Neuronal stem cell (in vitro differentiated cells): ENCODE measurements around the gene SAMD4A.

ENCODE experiments used
- DNase-seq: peaks from one replicate; pipeline ENCODE4 v3.0.0-alpha.2; 2013; ENCODE audit warnings: low spot score
- H2AFZ ChIP-seq: one replicate; pipeline ENCODE4 v1.6.1; 2013; ENCODE audit warnings: mild to moderate bottlenecking, low read length, inconsistent platforms
- H2AK5ac ChIP-seq: 2 replicates; pipeline ENCODE4 v1.6.1; 2013; ENCODE audit warnings: low read depth, mild to moderate bottlenecking, inconsistent platforms, low read length, moderate library complexity, mixed read lengths
- H2BK120ac ChIP-seq: 2 replicates; pipeline ENCODE4 v1.6.1; 2013; ENCODE audit warnings: low read depth, mild to moderate bottlenecking, inconsistent platforms, low read length, moderate library complexity, mixed read lengths
- H2BK12ac ChIP-seq: one replicate; pipeline ENCODE4 v1.6.1; 2013; ENCODE audit warnings: low read length, inconsistent platforms
- H2BK15ac ChIP-seq: 2 replicates; pipeline ENCODE4 v1.6.1; 2013; ENCODE audit warnings: mild to moderate bottlenecking, low read length, inconsistent platforms, mixed read lengths
- H2BK5ac ChIP-seq: one replicate; pipeline ENCODE4 v1.6.1; 2013; ENCODE audit warnings: inconsistent platforms, mild to moderate bottlenecking, low read length, moderate library complexity
- H3K14ac ChIP-seq: one replicate; pipeline ENCODE4 v1.6.1; 2013; ENCODE audit warnings: low read length, inconsistent platforms
- H3K18ac ChIP-seq: 2 replicates; pipeline ENCODE4 v1.6.1; 2013; ENCODE audit warnings: low read length, inconsistent platforms
- H3K23ac ChIP-seq: 2 replicates; pipeline ENCODE4 v1.6.1; 2013; ENCODE audit warnings: low read depth, mild to moderate bottlenecking, mixed read lengths, low read length, inconsistent platforms; ENCODE audit not compliant: poor library complexity
- H3K27ac ChIP-seq: replicated peaks from 3 replicates; pipeline ENCODE4 v1.5.1; 2013; ENCODE audit warnings: low read length, inconsistent platforms
- H3K27me3 ChIP-seq, 3 experiments: 2 replicates each; pipeline ENCODE4 v1.6.1; 2013; ENCODE audit warnings: low read length in 3 of 3, mild to moderate bottlenecking in 2 of 3, inconsistent platforms in 1 of 3, low read depth in 1 of 3, mixed read lengths in 1 of 3, moderate library complexity in 1 of 3; ENCODE audit not compliant: control insufficient read depth in 3 of 3, insufficient read depth in 3 of 3
- H3K36me3 ChIP-seq, 2 donors: replicated peaks in 1 of 2; 2 replicates each; pipeline ENCODE4 v1.6.1; 2013; ENCODE audit warnings: low read length in 2 of 2; ENCODE audit not compliant: control insufficient read depth in 2 of 2, insufficient read depth in 2 of 2
- H3K4ac ChIP-seq: 2 replicates; pipeline ENCODE4 v1.6.1; 2013; ENCODE audit warnings: inconsistent platforms, mild to moderate bottlenecking, low read length, moderate library complexity
- H3K4me1 ChIP-seq, 2 donors: 1 replicate in 1 of 2; 2 replicates in 1 of 2; pipeline ENCODE4 v1.6.1; 2013; ENCODE audit warnings: low read length in 2 of 2, low read depth in 1 of 2; ENCODE audit not compliant: control insufficient read depth in 2 of 2, insufficient read depth in 1 of 2
- H3K4me2 ChIP-seq: one replicate; pipeline ENCODE4 v1.6.1; 2013; ENCODE audit warnings: mild to moderate bottlenecking, low read length, inconsistent platforms; ENCODE audit not compliant: insufficient read depth, poor library complexity, severe bottlenecking
- H3K4me3 ChIP-seq, 2 donors: 2 replicates each; pipeline ENCODE4 v1.5.1; 2013; ENCODE audit warnings: low read length in 2 of 2, mild to moderate bottlenecking in 2 of 2, inconsistent platforms in 1 of 2, moderate library complexity in 1 of 2
- H3K79me1 ChIP-seq: one replicate; pipeline ENCODE4 v1.6.1; 2013; ENCODE audit warnings: low read depth, mild to moderate bottlenecking, inconsistent platforms, low read length, moderate library complexity
- H3K9ac ChIP-seq: one replicate; pipeline ENCODE4 v1.6.1; 2013; ENCODE audit warnings: mild to moderate bottlenecking, low read depth, low read length, inconsistent platforms; ENCODE audit not compliant: poor library complexity
- H3K9me3 ChIP-seq, 2 donors: replicated peaks in 1 of 2; 2 replicates each; pipeline versions ENCODE3 to v1.6.1; 2013; ENCODE audit warnings: low read length in 2 of 2, mild to moderate bottlenecking in 2 of 2, inconsistent platforms in 1 of 2, low read depth in 1 of 2, mixed read lengths in 1 of 2, moderate library complexity in 1 of 2; ENCODE audit not compliant: control insufficient read depth in 2 of 2, insufficient read depth in 1 of 2
- H4K8ac ChIP-seq: one replicate; pipeline ENCODE4 v1.6.1; 2013; ENCODE audit warnings: low read depth, mild to moderate bottlenecking, inconsistent platforms, low read length, moderate library complexity
- H4K91ac ChIP-seq: one replicate; pipeline ENCODE4 v1.6.1; 2013; ENCODE audit warnings: low read length, low read depth, mild to moderate bottlenecking, inconsistent platforms; ENCODE audit not compliant: poor library complexity
- WGBS, 2 donors: extraction: QIAGEN DNeasy Blood & Tissue Kit; methylation state at CpG; one replicate each; pipeline ENCODE4 v1.1.7; 2013; ENCODE audit warnings: missing lambda C conversion rate in 2 of 2, mixed read lengths in 1 of 2; ENCODE audit not compliant: insufficient read length in 2 of 2, insufficient replicate concordance in 1 of 2; ENCODE audit errors: extremely low coverage in 2 of 2; 5-methylcytosine and 5-hydroxymethylcytosine counted together

Gene SAMD4A

DNA sequence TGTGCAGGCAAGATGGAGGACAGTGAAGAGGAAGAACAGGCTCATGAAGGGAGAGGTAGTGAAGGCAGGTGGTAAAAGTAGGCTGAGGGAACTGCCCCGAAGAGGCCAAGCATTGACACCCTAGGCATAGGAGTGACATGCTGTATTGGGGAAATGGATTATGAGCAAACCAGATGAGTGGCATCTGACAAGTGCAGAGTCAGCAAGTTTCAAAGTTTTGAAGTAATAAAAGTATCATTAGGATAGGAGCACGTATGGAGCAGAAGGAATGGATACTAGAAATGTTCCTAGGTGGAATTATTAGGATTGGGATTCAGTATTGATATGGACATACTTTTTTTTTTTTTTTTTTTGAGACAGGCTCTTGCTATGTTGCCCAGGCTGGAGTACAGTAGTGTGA, 139.8 kb downstream of the SAMD4A start:
- Histone ChIP-seq H3K79me1 (no peaks in the 10 kb centered on the region), H3K9me3 (no peaks in the 10 kb centered on the region), H3K14ac (no peak overlapping the region), H3K27ac (no peak overlapping the region), H3K4ac (no peak overlapping the region), H2BK5ac (no peak overlapping the region), H3K9ac (no peak overlapping the region), H2AK5ac (no peak overlapping the region), H2BK120ac (no peak overlapping the region), H2AFZ (no peak overlapping the region), H3K18ac (no peak overlapping the region), H4K8ac (no peak overlapping the region), H3K27me3 (no peaks in the 10 kb centered on the region), H3K23ac (no peak overlapping the region), H3K4me2 (no peak overlapping the region), H3K4me3 (no peak overlapping the region), H3K4me1 (peaks cover 0 to 2% of the 10 kb centered on the region in 2 donors), H3K36me3 (peaks cover 4 to 14% of the 10 kb centered on the region in 2 donors), H2BK12ac (no peak overlapping the region), H4K91ac (no peak overlapping the region), H2BK15ac (no peak overlapping the region)
- WGBS, 2 donors = no CpG with 5 or more reads among the region's 2 CpGs
- no peak for DNase-seq

DNA sequence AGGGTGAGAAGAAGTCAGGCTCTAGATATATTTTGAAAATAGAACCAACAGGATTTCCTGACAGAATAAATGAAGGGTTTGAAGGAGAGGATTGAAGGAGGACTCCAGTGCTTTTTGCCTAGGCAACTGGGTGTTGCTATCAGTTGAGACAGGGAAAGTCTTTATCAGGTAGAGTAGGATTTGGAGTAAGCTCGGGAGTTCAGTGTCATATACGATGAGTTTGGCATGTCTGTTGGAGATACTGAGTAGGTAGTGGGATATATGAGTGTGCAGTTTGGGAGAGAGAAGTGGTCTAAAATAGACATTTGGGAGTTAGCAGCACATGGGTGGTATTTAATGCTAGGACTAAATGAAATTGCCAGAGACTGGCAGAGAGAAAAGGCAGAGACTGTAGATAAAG, 141.2 kb downstream of the SAMD4A start:
- Histone ChIP-seq H3K14ac (no peak overlapping the region), H3K9ac (no peak overlapping the region), H3K4me2 (no peak overlapping the region), H3K4ac (no peak overlapping the region), H3K18ac (no peak overlapping the region), H3K4me1 (no peaks in the 10 kb centered on the region), H4K91ac (no peak overlapping the region), H3K79me1 (no peaks in the 10 kb centered on the region), H3K9me3 (no peaks in the 10 kb centered on the region), H3K4me3 (no peak overlapping the region), H3K27ac (no peak overlapping the region), H3K23ac (no peak overlapping the region), H2BK15ac (no peak overlapping the region), H3K27me3 (no peaks in the 10 kb centered on the region), H2AFZ (no peak overlapping the region), H2BK5ac (no peak overlapping the region), H3K36me3 (peaks cover 2 to 4% of the 10 kb centered on the region in 2 donors), H2AK5ac (no peak overlapping the region), H4K8ac (no peak overlapping the region), H2BK120ac (no peak overlapping the region), H2BK12ac (no peak overlapping the region)
- WGBS, 2 donors = no CpG with 5 or more reads among the region's 2 CpGs
- DNase-seq = no peak

DNA sequence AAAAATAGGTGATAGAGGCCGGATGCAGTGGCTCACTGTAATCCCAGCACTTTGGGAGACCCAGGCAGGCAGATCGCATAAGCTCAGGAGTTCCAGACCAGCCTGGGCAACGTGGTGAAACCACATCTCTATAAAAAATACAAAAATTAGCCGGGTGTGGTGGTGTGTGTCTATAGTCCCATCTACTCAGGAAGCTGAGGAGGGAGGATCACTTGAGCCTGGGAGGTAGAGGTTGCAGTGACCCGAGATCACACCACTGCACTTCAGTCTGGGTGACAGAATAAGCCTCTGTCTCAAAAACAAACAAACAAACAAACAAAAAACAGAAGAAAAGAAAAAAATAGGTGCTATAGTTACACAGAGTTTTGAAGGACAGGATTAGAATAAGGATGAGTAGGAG, 142.1 kb downstream of the SAMD4A start:
- no CpG with 5 or more reads among the region's 5 CpGs for WGBS, 2 donors
- Histone ChIP-seq H3K9me3 (no peaks in the 10 kb centered on the region), H2BK12ac (no peak overlapping the region), H3K27me3 (no peaks in the 10 kb centered on the region), H3K4me1 (no peaks in the 10 kb centered on the region), H4K8ac (no peak overlapping the region), H3K9ac (no peak overlapping the region), H3K79me1 (no peaks in the 10 kb centered on the region), H2AFZ (no peak overlapping the region), H3K4me3 (no peak overlapping the region), H3K4me2 (no peak overlapping the region), H3K14ac (no peak overlapping the region), H2BK5ac (no peak overlapping the region), H3K36me3 (peaks cover 2 to 4% of the 10 kb centered on the region in 2 donors), H2BK120ac (no peak overlapping the region), H3K18ac (no peak overlapping the region), H2AK5ac (no peak overlapping the region), H4K91ac (no peak overlapping the region), H2BK15ac (no peak overlapping the region), H3K4ac (no peak overlapping the region), H3K23ac (no peak overlapping the region), H3K27ac (no peak overlapping the region)
- DNase-seq = no peak

DNA sequence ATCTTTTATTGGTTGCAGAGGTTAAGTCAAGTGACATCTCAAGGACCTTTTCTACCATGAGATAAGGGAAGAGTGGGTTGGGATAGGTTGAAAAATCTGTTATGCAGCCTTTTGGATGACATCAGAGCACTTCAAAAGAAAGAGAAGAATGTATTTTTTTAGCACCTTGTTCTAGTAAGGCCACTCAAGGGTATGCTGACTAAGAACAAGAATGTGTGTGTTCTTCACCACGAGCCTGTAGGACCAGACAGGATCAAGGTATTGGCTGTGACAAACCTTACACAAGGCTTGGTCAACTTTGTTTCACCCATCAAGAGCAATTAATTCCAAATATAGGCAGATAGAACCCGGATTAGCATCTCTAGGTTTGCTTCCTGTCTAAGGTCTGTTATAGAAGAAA, 142.5 kb downstream of the SAMD4A start:
- Histone ChIP-seq H3K4me3 (no peak overlapping the region), H3K18ac (no peak overlapping the region), H3K27me3 (no peaks in the 10 kb centered on the region), H3K36me3 (peaks cover 2 to 4% of the 10 kb centered on the region in 2 donors), H3K9ac (no peak overlapping the region), H3K4ac (no peak overlapping the region), H3K79me1 (no peaks in the 10 kb centered on the region), H2BK5ac (no peak overlapping the region), H3K4me1 (no peaks in the 10 kb centered on the region), H3K4me2 (no peak overlapping the region), H2AFZ (no peak overlapping the region), H2BK12ac (no peak overlapping the region), H3K27ac (no peak overlapping the region), H4K8ac (no peak overlapping the region), H2BK15ac (no peak overlapping the region), H2AK5ac (no peak overlapping the region), H3K9me3 (no peaks in the 10 kb centered on the region), H3K23ac (no peak overlapping the region), H3K14ac (no peak overlapping the region), H4K91ac (no peak overlapping the region), H2BK120ac (no peak overlapping the region)
- DNase-seq = no peak
- WGBS, 2 donors = no CpG with 5 or more reads among the region's 2 CpGs
